PC-9 (cell line): ENCODE measurements around the gene TUBE1.

ENCODE experiments used
- EZH2 ChIP-seq: fragments of 200-600 bp; sonication (generic); IDR thresholded peaks from 2 replicates; pipeline ENCODE4 v1.8.0; 2017; ENCODE audit warnings: antibody characterized with exemption, low read depth
- TF ChIP-seq, protein P1 (sequence below): fragments of 200-600 bp; sonication (generic); conservative IDR thresholded peaks from 2 replicates; pipeline ENCODE4 v1.6.1; 2017; ENCODE audit warnings: mixed run types, antibody characterized with exemption, mild to moderate bottlenecking, moderate library complexity

- TF ChIP-seq, protein P1, sequence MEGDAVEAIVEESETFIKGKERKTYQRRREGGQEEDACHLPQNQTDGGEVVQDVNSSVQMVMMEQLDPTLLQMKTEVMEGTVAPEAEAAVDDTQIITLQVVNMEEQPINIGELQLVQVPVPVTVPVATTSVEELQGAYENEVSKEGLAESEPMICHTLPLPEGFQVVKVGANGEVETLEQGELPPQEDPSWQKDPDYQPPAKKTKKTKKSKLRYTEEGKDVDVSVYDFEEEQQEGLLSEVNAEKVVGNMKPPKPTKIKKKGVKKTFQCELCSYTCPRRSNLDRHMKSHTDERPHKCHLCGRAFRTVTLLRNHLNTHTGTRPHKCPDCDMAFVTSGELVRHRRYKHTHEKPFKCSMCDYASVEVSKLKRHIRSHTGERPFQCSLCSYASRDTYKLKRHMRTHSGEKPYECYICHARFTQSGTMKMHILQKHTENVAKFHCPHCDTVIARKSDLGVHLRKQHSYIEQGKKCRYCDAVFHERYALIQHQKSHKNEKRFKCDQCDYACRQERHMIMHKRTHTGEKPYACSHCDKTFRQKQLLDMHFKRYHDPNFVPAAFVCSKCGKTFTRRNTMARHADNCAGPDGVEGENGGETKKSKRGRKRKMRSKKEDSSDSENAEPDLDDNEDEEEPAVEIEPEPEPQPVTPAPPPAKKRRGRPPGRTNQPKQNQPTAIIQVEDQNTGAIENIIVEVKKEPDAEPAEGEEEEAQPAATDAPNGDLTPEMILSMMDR, result peak; percentile 96
- no peak for TF ChIP-seq EZH2
Observed at GRCh38 chr6:112043032-112044007, 44.0 kb downstream of the TUBE1 start.
